ENCODE results near the gene ZNF385B.

ZNF385B gene

DNA sequence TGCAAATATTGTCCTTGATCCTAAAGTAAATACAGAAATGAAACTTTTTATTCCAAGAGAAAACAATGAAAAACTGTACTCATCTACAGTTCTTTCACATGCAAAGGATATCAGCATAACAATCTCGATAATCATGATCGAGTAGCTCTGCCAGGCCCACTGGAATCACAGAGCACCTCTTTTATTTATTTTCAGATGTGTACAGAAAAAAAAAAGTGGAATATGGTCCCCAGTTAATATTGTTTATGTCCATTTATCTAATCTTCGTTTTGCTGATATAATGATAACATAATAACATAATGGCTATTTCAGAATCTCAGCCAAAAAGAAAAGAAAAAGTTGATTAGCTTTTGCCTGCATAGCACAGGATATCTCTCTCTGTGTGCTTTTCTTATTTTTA, 6.5 kb downstream of the ZNF385B start:
- DNase-seq: no peak

DNA sequence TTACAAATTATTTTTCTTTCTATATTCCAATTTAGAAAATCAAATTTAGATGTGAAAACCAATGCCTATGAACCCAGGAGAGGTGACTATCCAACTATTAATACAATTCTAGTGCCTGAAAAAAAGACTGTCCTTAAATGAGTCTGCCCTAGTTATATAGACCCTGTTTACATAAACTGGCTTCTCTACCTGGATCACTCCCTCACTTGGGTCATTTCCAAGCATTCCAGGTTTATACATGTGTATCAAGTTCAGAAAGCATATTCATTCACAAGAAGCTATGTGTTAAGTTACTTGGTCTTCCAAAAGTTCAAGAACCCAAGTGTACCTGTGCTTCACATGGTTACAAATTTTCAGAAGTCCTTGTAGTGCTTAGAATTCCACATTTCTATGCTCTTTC, 8.3 kb downstream of the ZNF385B start:
- DNase-seq: no peak

DNA sequence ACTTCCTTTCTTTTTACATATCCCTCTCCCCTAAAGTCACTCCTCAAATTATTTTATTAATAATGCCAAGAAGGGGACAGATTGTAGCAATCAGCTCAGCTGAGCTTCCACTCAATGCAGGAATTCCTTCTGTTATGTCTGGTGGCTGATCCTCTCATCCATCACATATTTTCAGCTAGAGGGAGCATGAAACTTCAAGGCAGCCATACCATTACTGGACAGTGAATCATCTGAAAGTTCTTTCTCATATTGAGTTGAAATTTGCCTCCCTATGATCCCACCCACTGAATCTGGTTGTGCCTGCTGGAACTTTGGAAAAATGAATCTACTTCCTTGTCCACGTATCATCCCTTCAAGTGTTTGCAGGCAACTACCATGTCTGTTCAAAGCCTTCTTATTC, 11.2 kb downstream of the ZNF385B start:
- no peak for DNase-seq

- no peak for DNase-seq
These were observed 11.7 kb downstream of the ZNF385B start for GRCh38 chr2:179849719-179850118.

DNA sequence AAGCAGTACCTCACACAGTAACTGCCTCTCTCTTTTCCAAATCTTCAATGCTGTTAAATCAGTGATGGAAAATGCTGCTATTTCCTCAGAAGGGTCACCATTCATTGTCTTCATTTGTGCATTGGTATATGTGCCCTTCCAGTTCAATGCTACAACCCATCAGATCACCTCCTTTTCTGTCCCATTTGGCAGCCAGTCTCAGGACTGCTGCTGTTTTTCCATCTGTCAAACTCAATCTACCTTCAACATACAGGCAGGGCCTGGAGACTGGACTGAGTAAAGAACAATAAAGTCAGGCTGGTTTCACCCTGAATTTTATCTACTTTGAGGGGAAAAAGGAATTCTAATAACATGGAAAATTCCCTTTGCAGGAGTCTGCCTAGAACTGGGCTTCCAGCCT, 17.9 kb downstream of the ZNF385B start:
- no peak for DNase-seq

DNA sequence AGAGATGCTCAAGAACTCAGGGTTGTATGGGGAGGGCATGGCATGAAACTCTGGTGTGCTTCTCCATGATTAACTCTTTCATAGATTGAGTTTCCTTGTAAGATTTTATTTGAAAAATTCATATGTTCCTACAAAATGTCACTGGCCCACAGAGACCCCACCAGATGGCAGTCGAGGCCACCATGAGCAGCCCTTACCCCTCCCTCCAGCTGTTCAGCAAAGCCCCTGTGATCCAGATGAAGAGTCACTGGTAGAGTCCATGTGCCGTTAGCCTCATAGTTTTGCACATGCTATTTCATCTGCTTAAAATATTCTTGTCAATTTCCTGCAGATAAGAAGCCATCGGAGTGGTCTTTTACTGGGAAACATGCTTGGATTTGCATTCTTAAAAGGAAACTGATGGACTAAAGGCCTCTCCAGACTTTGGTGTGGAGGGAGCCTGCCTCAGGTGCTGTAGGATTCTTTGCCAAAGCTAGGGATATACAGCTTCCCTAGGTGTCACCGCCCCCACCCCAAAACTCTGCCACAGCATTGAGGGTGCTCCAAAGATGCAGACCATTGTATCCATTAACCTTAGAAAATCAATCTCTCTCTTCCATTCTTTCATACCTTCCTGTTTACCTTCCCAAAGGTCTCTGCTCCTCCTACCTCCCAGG, 18.8 kb downstream of the ZNF385B start:
- no peak for DNase-seq

GRCh38 chr2:179840840-179841239, 20.6 kb downstream of the ZNF385B start:
- no peak for DNase-seq

GRCh38 chr2:179837408-179837807, 24.0 kb downstream of the ZNF385B start:
- DNase-seq: no peak

- no peak for DNase-seq
These were observed 31.2 kb downstream of the ZNF385B start for GRCh38 chr2:179830043-179830787.

DNA sequence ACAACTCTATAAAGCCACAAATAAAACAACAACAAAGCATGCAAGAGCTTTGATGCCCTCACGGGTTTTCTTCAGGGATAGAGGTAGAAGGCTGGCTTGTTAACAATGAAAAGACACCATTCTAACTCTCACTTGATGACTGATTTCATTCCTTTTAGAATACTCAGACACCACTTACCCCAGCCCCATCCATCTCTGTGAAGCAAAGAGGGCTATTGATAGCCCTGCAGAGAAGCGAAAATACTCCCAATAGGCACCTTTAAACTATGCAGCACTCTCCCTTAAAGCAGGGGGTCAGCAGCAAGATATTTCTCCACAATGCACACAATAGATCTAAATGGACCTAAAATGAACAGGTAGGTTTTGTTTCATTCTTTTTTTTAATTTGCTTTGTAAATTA, 35.1 kb downstream of the ZNF385B start:
- DNase-seq: no peak

DNA sequence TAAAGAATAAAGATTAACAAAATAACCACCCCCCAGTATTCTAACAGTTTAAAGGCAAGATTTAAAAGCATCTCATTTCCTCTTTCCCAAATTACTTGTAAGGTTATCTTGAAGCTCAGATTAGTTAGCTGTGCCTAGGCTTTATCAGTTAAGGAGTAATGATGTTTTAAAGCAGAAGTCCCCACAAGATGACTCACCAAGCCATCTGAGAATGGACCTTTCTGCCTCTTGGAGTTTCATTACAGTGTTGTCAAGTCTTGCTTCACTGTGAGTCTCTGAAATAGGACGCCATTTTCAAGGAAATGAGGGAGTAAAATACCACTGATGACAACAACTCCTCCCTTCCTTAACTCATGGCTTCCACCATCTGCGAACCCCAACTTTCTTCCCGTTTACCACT, 35.9 kb downstream of the ZNF385B start:
- DNase-seq: no peak

- no peak for DNase-seq
These were observed 36.5 kb downstream of the ZNF385B start for GRCh38 chr2:179824961-179825360.

DNA sequence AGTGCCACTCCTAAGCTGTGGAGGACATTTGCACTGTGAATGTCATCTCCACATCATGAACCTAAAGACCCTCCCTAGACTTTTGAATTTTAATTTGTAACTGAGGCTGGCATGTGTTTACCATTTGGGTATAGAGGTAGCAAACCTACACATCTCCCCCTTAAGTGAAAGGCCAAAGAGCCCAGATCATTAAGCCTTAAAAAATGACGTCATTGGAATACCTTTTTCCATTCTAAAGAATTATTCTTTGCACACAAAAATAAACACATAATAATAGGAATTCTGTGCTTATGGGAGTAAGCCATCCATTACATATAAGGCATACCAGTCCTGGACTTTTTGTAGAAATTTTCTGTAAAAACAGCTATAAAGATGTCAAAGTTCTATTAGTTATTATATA, 38.9 kb downstream of the ZNF385B start:
- no peak for DNase-seq

DNA sequence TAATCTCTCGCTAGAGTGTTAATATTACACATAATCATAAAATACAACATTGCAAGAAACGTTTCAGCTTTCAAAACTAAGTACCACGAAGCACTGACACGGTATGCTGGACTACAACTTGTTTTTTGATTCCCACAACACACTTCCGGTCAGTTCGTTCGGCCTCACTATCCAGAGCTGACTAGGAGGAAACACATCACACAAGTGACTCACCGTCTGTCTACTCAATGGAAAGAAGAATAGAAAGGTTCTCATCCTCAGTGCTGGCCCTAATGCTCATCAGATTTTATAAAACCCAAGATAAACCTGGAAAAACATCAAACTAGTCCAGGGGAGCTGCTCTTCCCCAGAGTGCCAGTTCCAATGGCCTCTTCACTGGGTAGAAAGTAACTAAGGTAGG, 42.9 kb downstream of the ZNF385B start:
- no peak for DNase-seq

DNA sequence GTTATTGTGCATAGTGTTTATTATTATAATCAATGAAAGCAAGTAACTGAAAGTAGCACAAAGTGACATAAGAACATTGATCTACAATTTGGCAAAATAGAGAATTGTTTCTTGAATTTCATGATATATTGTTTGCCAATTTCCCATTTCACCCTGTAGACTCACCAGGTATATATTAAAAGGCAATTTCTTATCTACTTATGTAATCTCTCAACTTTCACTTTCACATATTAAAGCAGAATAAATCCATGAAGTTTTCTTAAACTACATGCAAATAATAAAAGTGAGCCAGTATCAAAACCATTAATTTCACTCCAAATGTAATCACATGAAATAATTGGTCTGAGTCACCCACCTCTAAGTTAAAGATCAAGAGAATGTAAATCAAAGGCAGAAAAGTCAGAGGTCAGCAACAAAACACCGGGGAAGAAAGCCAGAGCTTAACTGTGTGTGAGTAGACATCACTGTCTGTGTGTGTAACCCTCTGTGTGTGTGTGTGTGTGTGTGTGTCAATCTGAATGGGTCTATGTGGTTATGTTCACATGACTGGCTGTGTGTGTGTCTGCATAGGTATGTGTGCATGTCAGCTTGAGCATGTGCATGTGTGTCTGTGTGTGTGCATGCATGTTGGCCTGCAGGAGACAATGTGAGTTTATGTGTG, 44.1 kb downstream of the ZNF385B start:
- no peak for DNase-seq

DNA sequence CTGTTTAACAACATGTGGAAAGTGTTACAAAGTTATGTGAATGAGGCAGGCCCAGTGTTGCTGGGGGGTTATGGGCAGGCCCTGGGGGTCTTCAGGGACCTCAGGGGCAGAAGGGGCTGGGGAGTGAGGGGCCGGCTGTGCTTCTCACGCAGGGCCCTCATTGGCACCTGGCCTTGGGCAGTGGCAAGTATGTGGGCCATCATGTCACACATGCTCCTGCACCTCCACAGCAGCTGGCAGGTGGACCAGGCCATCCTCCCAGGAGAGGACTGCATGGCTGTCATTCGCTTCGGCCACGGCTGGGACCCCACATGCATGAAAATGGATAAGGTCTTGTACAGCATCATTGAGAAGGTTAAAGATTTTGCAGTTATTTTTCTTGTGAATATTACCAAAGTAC, 47.4 kb downstream of the ZNF385B start:
- no peak for DNase-seq

- no peak for DNase-seq
These were observed 48.9 kb downstream of the ZNF385B start for GRCh38 chr2:179812501-179812900.

- no peak for DNase-seq
These were observed 50.4 kb downstream of the ZNF385B start for GRCh38 chr2:179811042-179811441.

- DNase-seq: no peak
These were observed 51.8 kb downstream of the ZNF385B start for GRCh38 chr2:179809606-179810005.

DNA sequence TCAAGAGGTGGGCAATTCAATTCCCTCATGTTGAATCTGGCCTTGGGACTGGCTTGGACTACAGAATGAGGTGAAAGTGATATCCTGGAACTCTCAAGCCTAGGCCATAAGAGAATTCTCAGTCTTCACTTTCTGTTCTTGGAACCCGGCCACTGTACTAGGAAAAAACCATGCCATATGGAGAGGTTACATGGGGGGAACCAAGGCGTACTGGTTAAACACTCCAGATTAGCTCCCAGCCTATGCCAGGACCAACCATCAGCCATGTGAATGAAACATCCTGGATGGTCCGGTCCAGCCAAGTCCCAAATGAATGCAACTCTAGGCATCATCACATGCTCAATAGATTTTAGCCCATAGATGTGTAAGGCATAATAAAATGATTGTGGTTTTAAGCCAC, 56.4 kb downstream of the ZNF385B start:
- no peak for DNase-seq

- DNase-seq: no peak
These were observed 57.2 kb downstream of the ZNF385B start for GRCh38 chr2:179804206-179804605.

GRCh38 chr2:179802051-179802882, 59.1 kb downstream of the ZNF385B start:
- DNase-seq: no peak

DNA sequence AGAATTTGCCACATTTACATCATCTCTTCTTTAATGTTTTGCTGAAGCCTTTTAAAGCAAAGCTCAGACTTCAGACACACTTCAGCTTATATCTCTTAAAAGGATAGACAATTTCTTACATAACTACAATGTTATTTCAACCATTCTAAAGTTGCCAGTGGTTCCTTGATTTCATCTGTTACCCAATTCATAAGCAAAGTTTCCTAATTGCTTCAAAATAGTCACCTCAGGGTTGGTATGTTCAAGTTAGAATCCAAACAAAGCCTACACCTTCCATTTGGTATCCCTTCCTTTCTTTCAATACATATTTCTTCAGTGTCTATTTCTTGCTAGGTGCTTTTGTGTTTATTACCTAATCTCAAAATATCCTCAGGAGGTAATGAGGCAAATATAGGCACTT, 60.6 kb downstream of the ZNF385B start:
- no peak for DNase-seq

Measured in left hindlimb (tissue), 1 donor.